Activated T-cell treated with anti-CD3 and anti-CD28 coated beads, Interleukin-2, amount 50 U/mL, for 72 hours (primary cell): ENCODE measurements around the gene ZNF559. TPM values are rescaled to one million over a fixed set of nuclear protein-coding genes. Genes with fewer than 3 reads are reported as not detected.
A peak's percentile ranks its signal among the peaks of the same experiment; 100 is the strongest.
"Not testable (repeated sequence)": the region's sequence is repeated elsewhere in the genome, so short reads cannot be mapped to it uniquely, and the experiment has no call there.

Source experiments
- ATAC-seq, 2 donors: fragments of 150-1000 bp; cut with Tn5 transposase; replicated peaks in 1 of 2; 2 replicates each; pipeline ENCODE4 v1.10.0; 2021; ENCODE audit warnings: moderate library complexity in 2 of 2, mild to moderate bottlenecking in 1 of 2
- DNase-seq, 2 donors: peaks; one replicate each; pipeline ENCODE4 v3.0.0; 2021 to 2022; ENCODE audit warnings: mixed read lengths in 1 of 2
- H3K27ac Mint-ChIP-seq: one replicate; pipeline ENCODE4 v1.8.0; 2022; ENCODE audit warnings: mild to moderate bottlenecking, moderate library complexity, mixed read lengths
- H3K27me3 Mint-ChIP-seq: one replicate; pipeline ENCODE4 v1.8.0; 2022; ENCODE audit warnings: low read depth, mixed read lengths
- H3K36me3 Mint-ChIP-seq, 2 donors: one replicate each; pipeline ENCODE4 v1.8.0; 2022; ENCODE audit warnings: mixed read lengths in 2 of 2, mild to moderate bottlenecking in 1 of 2; ENCODE audit not compliant: insufficient read depth in 2 of 2
- H3K4me1 Mint-ChIP-seq: one replicate; pipeline ENCODE4 v1.8.0; 2022; ENCODE audit warnings: low read depth, mixed read lengths
- H3K4me3 Mint-ChIP-seq, 2 donors: one replicate each; pipeline ENCODE4 v1.8.0; 2022; ENCODE audit warnings: mild to moderate bottlenecking in 2 of 2, mixed read lengths in 2 of 2, moderate library complexity in 2 of 2
- H3K9me3 Mint-ChIP-seq, 2 donors: one replicate each; pipeline ENCODE4 v1.8.0; 2022; ENCODE audit warnings: mixed read lengths in 2 of 2
- total RNA-seq, 2 donors: library from RNA; stranded (reverse); gene quantifications; one replicate each; pipeline ENCODE4 v1.2.3, GENCODE V29; 2022

Gene ZNF559
- 10 to 100 TPM; 18.3 to 19.7 TPM for total RNA-seq

DNA sequence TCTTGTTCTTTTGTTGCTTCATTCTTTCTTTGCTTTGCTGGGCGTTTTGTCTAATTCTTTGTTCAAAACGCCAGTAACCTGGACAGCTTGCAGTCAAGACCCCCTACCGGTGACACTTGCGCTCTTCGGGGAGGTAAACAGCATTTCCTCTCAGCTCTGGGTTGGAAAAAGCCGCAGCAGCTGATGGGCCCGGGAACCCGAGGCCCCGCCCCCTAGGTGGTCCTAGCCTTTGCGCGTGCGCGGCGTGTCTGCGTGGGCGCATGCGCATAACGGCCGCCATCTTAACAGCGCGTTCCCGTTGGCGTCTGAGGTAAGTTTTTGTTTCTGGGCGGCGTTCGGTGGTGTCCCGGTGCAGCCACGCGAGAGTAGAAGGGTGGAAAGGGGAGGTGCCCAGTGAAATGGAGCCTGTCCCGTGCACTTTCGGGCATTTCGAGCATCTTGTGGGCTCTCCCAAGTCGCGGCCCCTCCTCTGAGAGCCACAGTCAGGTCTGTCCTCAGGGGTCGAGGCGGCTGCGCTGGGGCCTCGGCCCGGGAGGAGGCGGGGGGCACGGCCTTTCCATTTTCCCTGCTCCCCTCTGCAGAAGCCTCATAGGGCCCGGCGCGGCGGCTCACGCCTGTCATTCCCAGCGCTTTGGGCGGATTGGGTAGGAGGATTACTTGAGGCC lies at the start of gene ZNF559:
Gene ZNF559 (plus strand): TSS at position 261 of the 665 bp plus-strand sequence. CDS start 14,371 bp downstream, outside the sequence.
- no peaks in the 10 kb centered on the region for H3K27me3 Mint-ChIP-seq
- DNase-seq (peak; percentile 95 to 98), ATAC-seq (peak; percentile 96 to 97)
- H3K27ac Mint-ChIP-seq: peak within 1 kb of the TSS; percentile 96
- peak within 1 kb of the TSS; percentile 95 to 96 for H3K4me3 Mint-ChIP-seq
- H3K4me1 Mint-ChIP-seq: peaks cover 17% of the 10 kb centered on the region
- peaks cover 12 to 20% of the 10 kb centered on the region in 2 donors for H3K9me3 Mint-ChIP-seq
- H3K36me3 Mint-ChIP-seq: peaks cover 35 to 39% of the 10 kb centered on the region in 2 donors

GRCh38 chr19:9283485-9283884 lies 40.5 kb upstream of the ZNF559 start:
- Mint-ChIP-seq H3K9me3 (peaks cover 15 to 31% of the 10 kb centered on the region in 2 donors), H3K36me3 (peaks cover 9 to 15% of the 10 kb centered on the region in 2 donors), H3K4me3 (peak overlapping the region in 1 of 2 donors; percentile 37)
- not testable (repeated sequence) for H3K4me1 Mint-ChIP-seq, H3K27ac Mint-ChIP-seq, H3K27me3 Mint-ChIP-seq, ATAC-seq
- peak in 1 of 2 donors; percentile 18 for DNase-seq

- H3K4me1 Mint-ChIP-seq: no peaks in the 10 kb centered on the region
- no peaks in the 10 kb centered on the region for H3K27me3 Mint-ChIP-seq
- ATAC-seq (no peak), DNase-seq (no peak)
- peaks cover 20 to 27% of the 10 kb centered on the region in 2 donors for H3K9me3 Mint-ChIP-seq
- H3K4me3 Mint-ChIP-seq: no peak overlapping the region
- H3K36me3 Mint-ChIP-seq: peaks cover 30 to 40% of the 10 kb centered on the region in 2 donors
- no peak overlapping the region for H3K27ac Mint-ChIP-seq
These were observed 34.6 kb upstream of the ZNF559 start for GRCh38 chr19:9289231-9289884.

DNA sequence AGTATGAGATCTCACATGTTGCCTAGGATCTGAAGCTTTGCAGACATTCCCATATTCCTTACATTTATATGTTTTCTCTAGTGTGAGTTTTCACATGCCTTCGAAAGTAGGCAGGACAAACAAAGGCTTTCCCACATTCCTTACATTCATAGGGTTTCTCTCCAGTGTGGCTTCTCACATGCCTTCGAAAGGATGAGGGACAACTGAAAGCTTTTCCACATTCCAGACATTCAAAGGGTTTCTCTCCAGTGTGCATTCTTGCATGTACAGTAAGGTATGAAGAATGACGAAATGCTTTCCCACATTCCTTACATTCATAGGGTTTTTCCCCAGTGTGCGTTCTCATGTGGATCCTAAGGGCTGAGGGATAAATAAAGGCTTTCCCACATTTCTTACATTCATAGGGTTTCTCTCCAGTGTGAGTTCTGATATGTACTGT lies 28.5 kb upstream of the ZNF559 start:
- Mint-ChIP-seq H3K27ac (no peak overlapping the region), H3K4me3 (no peak overlapping the region), H3K27me3 (no peaks in the 10 kb centered on the region), H3K4me1 (no peaks in the 10 kb centered on the region), H3K36me3 (peaks cover 48 to 68% of the 10 kb centered on the region in 2 donors), H3K9me3 (peaks cover 27 to 34% of the 10 kb centered on the region in 2 donors)
- DNase-seq (no peak), ATAC-seq (no peak)

DNA sequence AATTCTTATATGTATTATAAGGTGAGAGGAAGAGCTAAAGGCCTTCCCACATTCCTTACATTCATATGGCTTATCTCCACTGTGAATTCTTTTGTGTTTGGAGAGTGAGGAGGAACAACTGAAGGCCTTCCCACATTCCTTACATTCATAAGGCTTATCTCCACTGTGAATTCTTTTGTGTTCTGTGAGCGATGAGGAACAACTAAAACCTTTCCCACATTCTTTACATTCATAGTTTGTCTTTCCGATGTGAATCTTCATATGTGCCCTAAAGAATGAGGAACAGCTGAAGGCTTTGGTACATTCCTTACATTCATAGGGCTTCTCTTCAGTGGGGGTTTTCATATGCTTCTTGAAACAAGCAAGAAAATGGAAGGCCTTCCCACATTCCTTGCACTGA lies 27.6 kb upstream of the ZNF559 start:
- no peak for DNase-seq
- no peak overlapping the region for H3K4me3 Mint-ChIP-seq
- peaks cover 54 to 72% of the 10 kb centered on the region in 2 donors for H3K36me3 Mint-ChIP-seq
- peaks cover 32 to 39% of the 10 kb centered on the region in 2 donors for H3K9me3 Mint-ChIP-seq
- H3K27me3 Mint-ChIP-seq: no peaks in the 10 kb centered on the region
- H3K4me1 Mint-ChIP-seq: no peaks in the 10 kb centered on the region
- no peak for ATAC-seq
- H3K27ac Mint-ChIP-seq: no peak overlapping the region

GRCh38 chr19:9306443-9306842 lies 17.5 kb upstream of the ZNF559 start:
- H3K36me3 Mint-ChIP-seq: peaks cover 33 to 34% of the 10 kb centered on the region in 2 donors

DNA sequence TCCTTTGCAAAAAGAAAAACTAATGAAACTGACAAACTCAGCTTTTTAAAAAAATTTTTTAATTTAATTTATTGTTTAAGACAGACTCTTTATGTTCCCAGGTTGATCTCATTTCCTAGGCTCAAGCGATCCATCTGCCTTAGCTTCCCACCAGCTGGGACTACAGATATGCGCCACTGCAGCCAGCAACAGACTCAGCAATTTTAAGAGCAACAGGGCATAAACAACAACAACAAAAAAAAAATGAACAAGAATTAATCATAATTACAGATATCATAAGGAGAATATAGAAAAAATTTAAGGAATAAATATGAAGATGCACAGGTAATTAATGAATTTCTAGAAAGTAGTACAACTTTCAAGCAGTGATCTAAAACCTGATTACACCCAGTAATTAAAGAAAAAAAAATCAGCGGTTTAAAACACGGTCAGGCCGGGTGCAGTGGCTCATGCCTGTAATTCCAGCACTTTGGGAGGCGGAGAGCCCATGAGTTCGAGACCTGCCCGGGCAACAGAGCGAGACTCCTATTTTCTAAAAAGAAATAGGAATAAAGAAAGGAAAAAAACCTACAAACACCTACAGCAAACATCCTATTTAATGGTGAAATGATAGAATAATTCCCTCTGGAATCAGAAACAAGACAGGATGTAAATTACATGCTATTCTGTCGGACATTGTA lies 15.7 kb upstream of the ZNF559 start:
- peaks cover 14% of the 10 kb centered on the region for H3K4me1 Mint-ChIP-seq
- no peak for ATAC-seq
- peaks cover 7 to 19% of the 10 kb centered on the region in 2 donors for H3K9me3 Mint-ChIP-seq

More at GRCh38 chr19:9306443-9306842, 17.5 kb upstream of the ZNF559 start:
- H3K27ac Mint-ChIP-seq: no peak overlapping the region
- no peak overlapping the region for H3K4me3 Mint-ChIP-seq
- peaks cover 14% of the 10 kb centered on the region for H3K4me1 Mint-ChIP-seq
- no peaks in the 10 kb centered on the region for H3K27me3 Mint-ChIP-seq
- H3K9me3 Mint-ChIP-seq: peaks cover 6 to 15% of the 10 kb centered on the region in 2 donors
- no peak for DNase-seq
- ATAC-seq: no peak

DNA sequence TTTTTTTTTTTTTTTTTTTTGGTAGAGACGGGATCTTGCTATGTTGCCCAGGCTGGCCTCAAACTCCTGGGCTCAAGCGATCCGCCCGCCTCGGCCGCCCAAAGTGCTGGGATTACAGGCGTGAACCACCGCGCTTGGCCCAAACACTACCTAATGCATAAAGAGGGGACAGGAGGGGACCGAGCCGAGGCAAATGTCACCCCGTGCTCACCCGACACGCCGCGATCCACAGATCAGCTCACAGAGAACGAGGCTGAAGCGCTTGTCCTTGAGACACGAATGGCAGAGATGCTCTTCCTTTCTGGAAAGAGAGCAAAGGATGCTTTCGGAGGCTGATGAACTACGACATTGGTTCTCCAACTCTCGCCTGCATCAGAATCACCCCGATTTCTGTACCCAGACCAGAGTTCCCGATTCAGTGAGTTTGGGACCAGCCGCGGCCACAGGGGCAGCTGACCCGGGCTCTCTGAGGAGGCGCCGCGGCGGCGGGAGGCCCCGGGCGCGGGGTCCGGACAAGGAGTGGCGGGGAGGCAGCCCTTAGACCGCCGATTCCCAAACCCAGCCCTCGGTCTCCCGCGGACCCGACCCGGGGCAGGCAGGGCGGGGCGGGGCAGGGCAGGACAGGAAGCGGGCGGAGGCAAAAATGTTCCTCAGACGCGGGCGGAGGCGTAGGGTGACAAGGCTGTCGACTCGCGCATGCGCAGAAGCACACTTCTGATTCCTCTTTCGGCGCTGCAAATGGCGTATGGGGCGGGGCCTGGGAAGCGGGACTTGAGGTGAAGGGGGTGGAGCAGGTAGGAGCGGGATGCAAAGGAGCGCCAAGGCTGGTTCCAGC lies 14.6 kb upstream of the ZNF559 start, which contains the start of gene ZNF699:
Gene ZNF699 (minus strand): TSS at position 700 of the 835 bp plus-strand sequence. CDS start 4,719 bp downstream, outside the sequence.
- H3K36me3 Mint-ChIP-seq: peaks cover 23 to 24% of the 10 kb centered on the region in 2 donors
- DNase-seq: peak; percentile 98 to 99
- H3K27me3 Mint-ChIP-seq: no peaks in the 10 kb centered on the region
- H3K4me1 Mint-ChIP-seq: peaks cover 14% of the 10 kb centered on the region
- H3K9me3 Mint-ChIP-seq: peaks cover 7 to 19% of the 10 kb centered on the region in 2 donors
- H3K4me3 Mint-ChIP-seq: peak within 1 kb of the TSS; percentile 93 to 98
- ATAC-seq: peak; percentile 94 to 95
- H3K27ac Mint-ChIP-seq: peak within 1 kb of the TSS; percentile 92

More for the DNA sequence above, 15.7 kb upstream of the ZNF559 start:
- Mint-ChIP-seq H3K27me3 (no peaks in the 10 kb centered on the region), H3K36me3 (peaks cover 25 to 26% of the 10 kb centered on the region in 2 donors), H3K27ac (peak overlapping the region; percentile 82), H3K4me3 (peak overlapping the region; percentile 93 to 98)
- no peak for DNase-seq

GRCh38 chr19:9309974-9310446 lies 14.0 kb upstream of the ZNF559 start:
- no peaks in the 10 kb centered on the region for H3K27me3 Mint-ChIP-seq
- peaks cover 5 to 17% of the 10 kb centered on the region in 2 donors for H3K9me3 Mint-ChIP-seq
- H3K36me3 Mint-ChIP-seq: peaks cover 20 to 23% of the 10 kb centered on the region in 2 donors
- H3K4me1 Mint-ChIP-seq: peaks cover 14% of the 10 kb centered on the region
- peak overlapping the region; percentile 93 to 98 for H3K4me3 Mint-ChIP-seq
- peak overlapping the region; percentile 82 for H3K27ac Mint-ChIP-seq
- DNase-seq (no peak), ATAC-seq (peak; percentile 67)

- DNase-seq (no peak), ATAC-seq (no peak)
- Mint-ChIP-seq H3K36me3 (peaks cover 19 to 23% of the 10 kb centered on the region in 2 donors), H3K4me1 (peaks cover under 1% of the 10 kb centered on the region), H3K9me3 (peaks cover 13 to 26% of the 10 kb centered on the region in 2 donors), H3K27me3 (no peaks in the 10 kb centered on the region), H3K27ac (no peak overlapping the region), H3K4me3 (no peak overlapping the region)
These were observed 10.2 kb upstream of the ZNF559 start for GRCh38 chr19:9313756-9314155.

DNA sequence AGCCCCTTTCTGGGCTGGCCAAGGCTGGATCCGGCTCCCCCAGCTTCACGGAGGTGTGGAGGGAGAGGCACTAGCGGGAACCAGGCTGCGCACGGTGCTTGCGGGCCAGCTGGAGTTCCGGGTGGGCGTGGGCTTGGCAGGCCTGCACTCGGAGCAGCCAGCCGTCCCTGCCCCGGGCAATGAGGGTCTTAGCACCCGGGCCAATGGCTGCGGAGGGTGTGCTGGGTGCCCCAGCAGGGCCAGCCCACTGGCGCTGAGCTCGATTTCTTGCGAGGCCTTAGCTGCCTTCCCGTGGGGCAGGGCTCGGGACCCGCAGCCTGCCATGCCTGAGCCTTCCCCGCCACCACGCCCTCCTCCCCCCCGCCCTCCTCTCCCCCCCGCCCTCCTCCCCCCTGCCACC lies 2.6 kb upstream of the ZNF559 start:
- no peak overlapping the region for H3K4me3 Mint-ChIP-seq
- no peak overlapping the region for H3K27ac Mint-ChIP-seq
- H3K4me1 Mint-ChIP-seq: peaks cover 17% of the 10 kb centered on the region
- DNase-seq: no peak
- ATAC-seq: no peak
- H3K9me3 Mint-ChIP-seq: peaks cover 12 to 23% of the 10 kb centered on the region in 2 donors
- H3K36me3 Mint-ChIP-seq: peaks cover 27 to 29% of the 10 kb centered on the region in 2 donors
- H3K27me3 Mint-ChIP-seq: no peaks in the 10 kb centered on the region

DNA sequence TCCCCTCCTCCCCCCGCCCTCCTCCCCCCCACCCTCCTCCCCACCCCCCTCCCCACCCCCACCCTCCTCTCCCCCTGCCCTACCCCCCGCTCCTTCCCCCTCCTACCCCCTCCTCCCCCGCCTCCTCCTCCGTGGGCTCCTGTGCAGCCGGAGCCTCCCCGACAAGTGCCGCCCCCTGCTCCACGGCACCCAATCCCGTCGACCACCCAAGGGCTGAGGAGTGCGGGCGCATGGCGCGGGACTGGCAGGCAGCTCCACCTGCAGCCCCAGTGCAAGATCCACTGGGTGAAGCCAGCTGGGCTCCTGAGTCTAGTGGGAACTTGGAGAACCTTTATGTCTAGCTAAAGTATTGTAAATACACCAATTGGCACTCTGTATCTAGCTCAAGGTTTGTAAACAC lies 2.2 kb upstream of the ZNF559 start:
- Mint-ChIP-seq H3K36me3 (peaks cover 26 to 29% of the 10 kb centered on the region in 2 donors), H3K4me1 (peaks cover 17% of the 10 kb centered on the region), H3K9me3 (peaks cover 12 to 21% of the 10 kb centered on the region in 2 donors)
- ATAC-seq, H3K4me3 Mint-ChIP-seq, DNase-seq, H3K27ac Mint-ChIP-seq, H3K27me3 Mint-ChIP-seq: not testable (repeated sequence)
